Omental fat pad (tissue), 4 donors: ENCODE measurements around the gene HNF4A. TPM values are rescaled to one million over a fixed set of nuclear protein-coding genes. Genes with fewer than 3 reads are reported as not detected.

ENCODE experiments used
- ATAC-seq: fragments of 150-250 bp; one replicate; pipeline ENCODE4 v1.9.1; 2016; ENCODE audit warnings: mild to moderate bottlenecking, moderate library complexity; ENCODE audit not compliant: low FRiP score
- DNase-seq: peaks from one replicate; pipeline ENCODE4 v3.0.0-alpha.2; 2019; ENCODE audit warnings: low spot score
- total RNA-seq, 4 donors: library from RNA; depleted of rRNA; stranded (reverse); fragments of >200 nt; gene quantifications; one replicate each; pipeline ENCODE4 v1.1.0, GENCODE V29; 2016
- TF ChIP-seq, protein P1 (sequence below), 3 donors: fragments of 450-650 bp; IDR thresholded peaks; one replicate each; pipeline ENCODE4 v1.5.1; 2016 to 2017; ENCODE audit warnings: antibody characterized with exemption in 3 of 3, mild to moderate bottlenecking in 3 of 3, moderate library complexity in 2 of 3

HNF4A gene
- total RNA-seq, 4 donors from 2014 or later = not detected

GRCh38 chr20:44419131-44419844 lies 63.8 kb downstream of the HNF4A start:
- TF ChIP-seq, protein P1, sequence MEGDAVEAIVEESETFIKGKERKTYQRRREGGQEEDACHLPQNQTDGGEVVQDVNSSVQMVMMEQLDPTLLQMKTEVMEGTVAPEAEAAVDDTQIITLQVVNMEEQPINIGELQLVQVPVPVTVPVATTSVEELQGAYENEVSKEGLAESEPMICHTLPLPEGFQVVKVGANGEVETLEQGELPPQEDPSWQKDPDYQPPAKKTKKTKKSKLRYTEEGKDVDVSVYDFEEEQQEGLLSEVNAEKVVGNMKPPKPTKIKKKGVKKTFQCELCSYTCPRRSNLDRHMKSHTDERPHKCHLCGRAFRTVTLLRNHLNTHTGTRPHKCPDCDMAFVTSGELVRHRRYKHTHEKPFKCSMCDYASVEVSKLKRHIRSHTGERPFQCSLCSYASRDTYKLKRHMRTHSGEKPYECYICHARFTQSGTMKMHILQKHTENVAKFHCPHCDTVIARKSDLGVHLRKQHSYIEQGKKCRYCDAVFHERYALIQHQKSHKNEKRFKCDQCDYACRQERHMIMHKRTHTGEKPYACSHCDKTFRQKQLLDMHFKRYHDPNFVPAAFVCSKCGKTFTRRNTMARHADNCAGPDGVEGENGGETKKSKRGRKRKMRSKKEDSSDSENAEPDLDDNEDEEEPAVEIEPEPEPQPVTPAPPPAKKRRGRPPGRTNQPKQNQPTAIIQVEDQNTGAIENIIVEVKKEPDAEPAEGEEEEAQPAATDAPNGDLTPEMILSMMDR (IDR thresholded peaks at IDR 0.05) = no peak
- ATAC-seq = no peak
- no peak for DNase-seq

DNA sequence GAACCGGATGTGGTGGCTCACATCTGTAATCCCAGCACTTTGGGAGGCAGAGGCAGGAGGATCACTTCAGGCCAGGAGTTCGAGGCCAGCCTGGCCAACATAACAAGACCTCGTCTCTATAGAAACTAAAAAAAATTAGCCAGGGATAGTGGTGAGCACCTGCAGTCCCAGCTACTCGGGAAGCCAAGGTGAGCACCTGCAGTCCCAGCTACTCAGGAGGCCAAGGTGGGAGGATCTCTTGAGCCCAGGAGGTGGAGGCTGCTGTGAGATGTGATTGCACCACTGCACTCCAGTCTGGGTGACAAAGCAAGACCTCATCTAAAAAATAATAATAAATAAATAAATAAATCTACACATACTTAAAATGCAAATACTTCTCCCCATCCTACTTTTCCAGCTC lies 65.0 kb downstream of the HNF4A start:
- TF ChIP-seq, protein P1 (IDR thresholded peaks at IDR 0.05) = no peak
- no peak for ATAC-seq
- no peak for DNase-seq

- TF ChIP-seq, protein P1 (IDR thresholded peaks at IDR 0.05) = no peak
- ATAC-seq = no peak
- no peak for DNase-seq
These were observed 66.6 kb downstream of the HNF4A start for GRCh38 chr20:44422083-44422482.

- DNase-seq (no peak), ATAC-seq (no peak)
- TF ChIP-seq, protein P1 (IDR thresholded peaks at IDR 0.05) = no peak
These were observed 68.0 kb downstream of the HNF4A start for GRCh38 chr20:44423480-44423879.

DNA sequence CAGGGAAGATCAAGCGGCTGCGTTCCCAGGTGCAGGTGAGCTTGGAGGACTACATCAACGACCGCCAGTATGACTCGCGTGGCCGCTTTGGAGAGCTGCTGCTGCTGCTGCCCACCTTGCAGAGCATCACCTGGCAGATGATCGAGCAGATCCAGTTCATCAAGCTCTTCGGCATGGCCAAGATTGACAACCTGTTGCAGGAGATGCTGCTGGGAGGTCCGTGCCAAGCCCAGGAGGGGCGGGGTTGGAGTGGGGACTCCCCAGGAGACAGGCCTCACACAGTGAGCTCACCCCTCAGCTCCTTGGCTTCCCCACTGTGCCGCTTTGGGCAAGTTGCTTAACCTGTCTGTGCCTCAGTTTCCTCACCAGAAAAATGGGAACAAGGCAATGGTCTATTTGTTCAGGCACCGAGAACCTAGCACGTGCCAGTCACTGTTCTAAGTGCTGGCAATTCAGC lies 68.6 kb downstream of the HNF4A start:
- DNase-seq = no peak

DNA sequence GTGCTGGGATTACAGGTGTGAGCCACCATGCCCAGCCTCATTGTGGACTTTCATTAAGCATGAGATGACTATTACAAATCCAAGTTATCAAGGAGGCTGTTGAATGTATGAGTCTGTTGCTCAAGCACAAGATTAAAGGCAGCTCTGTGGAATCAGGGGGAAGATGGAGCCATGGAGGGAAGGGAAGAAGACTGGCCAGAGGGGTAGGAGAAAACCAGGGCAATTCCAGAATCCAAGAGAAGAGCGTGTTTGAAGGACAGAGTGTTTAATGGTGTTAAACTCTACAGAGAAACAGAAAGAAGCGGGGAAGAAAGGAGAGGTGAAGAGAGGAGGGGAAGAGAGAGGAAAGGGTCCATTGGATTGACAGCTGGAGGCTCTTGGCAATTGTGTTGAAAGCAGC lies 70.4 kb downstream of the HNF4A start:
- TF ChIP-seq, protein P1 (IDR thresholded peaks at IDR 0.05) = no peak
- no peak for DNase-seq
- no peak for ATAC-seq

More for the DNA sequence above, 68.6 kb downstream of the HNF4A start:
- ATAC-seq = no peak
- TF ChIP-seq, protein P1 (IDR thresholded peaks at IDR 0.05) = no peak
